ENCODE results near the gene SLC39A8.

SLC39A8 gene

GRCh38 chr4:102339018-102339417 is 6.3 kb downstream of the SLC39A8 start:
- DNase-seq (ENCODE audit: low read depth), result no peak

GRCh38 chr4:102338405-102338804 is 6.9 kb downstream of the SLC39A8 start:
- no peak overlapping the region for H3K4me3 ChIP-seq (replicated peaks; ENCODE audit: low read depth, low read length)
- no peak for TF ChIP-seq CTCF (IDR thresholded peaks at IDR 0.05; ENCODE audit: low read length, missing control alignments)
- no peak for DNase-seq (ENCODE audit: low read depth)

More at GRCh38 chr4:102339018-102339417, 6.3 kb downstream of the SLC39A8 start:
- TF ChIP-seq CTCF (IDR thresholded peaks at IDR 0.05; ENCODE audit: low read length, missing control alignments), result no peak
- H3K4me3 ChIP-seq (replicated peaks; ENCODE audit: low read depth, low read length), result no peak overlapping the region

DNA sequence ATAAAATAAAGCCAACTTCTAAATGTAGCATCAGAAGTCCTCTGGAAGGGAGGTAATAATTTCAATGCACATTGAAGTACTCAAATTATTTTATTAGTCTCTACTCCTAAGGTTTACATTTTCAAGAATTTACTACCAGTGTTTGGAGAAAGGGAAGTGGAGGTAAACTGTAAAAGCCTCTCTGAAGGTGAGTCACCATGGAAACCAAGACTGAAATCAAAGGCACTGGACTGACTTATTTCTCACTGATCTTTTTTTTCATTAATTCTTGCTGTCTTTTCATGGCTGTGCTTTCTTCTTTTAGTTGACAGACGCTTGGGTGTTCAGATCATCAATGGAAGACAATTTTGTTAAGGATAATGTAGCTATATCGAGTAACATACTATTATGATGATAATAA is 9.7 kb downstream of the SLC39A8 start:
- TF ChIP-seq CTCF (IDR thresholded peaks at IDR 0.05; ENCODE audit: low read length, missing control alignments), result no peak
- H3K4me3 ChIP-seq (replicated peaks; ENCODE audit: low read depth, low read length), result no peak overlapping the region
- no peak for DNase-seq (ENCODE audit: low read depth)

DNA sequence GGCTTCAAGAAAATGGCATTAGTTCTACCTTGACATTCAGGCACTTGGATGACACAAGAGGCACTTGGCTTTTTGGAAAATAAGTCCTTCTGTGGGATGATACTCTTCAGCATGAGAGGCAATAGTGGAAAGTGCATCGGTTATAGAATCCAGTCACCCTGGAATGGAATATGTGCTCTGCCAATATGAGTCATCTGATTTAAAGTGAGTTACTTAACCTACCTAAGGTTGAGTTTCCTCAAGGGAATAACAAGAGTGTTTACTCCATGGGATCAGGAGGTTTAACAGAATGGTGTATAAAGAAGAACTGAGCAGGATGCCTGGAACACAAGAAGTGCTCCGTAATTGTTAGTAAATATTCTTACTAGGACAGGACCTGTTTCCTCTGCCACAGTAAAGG is 10.7 kb downstream of the SLC39A8 start:
- no peak overlapping the region for H3K4me3 ChIP-seq (replicated peaks; ENCODE audit: low read depth, low read length)
- no peak for DNase-seq (ENCODE audit: low read depth)
- TF ChIP-seq CTCF (IDR thresholded peaks at IDR 0.05; ENCODE audit: low read length, missing control alignments), result no peak

GRCh38 chr4:102333787-102334186 is 11.5 kb downstream of the SLC39A8 start:
- no peak overlapping the region for H3K4me3 ChIP-seq (replicated peaks; ENCODE audit: low read depth, low read length)
- TF ChIP-seq CTCF (IDR thresholded peaks at IDR 0.05; ENCODE audit: low read length, missing control alignments), result no peak
- no peak for DNase-seq (ENCODE audit: low read depth)

- TF ChIP-seq CTCF (IDR thresholded peaks at IDR 0.05; ENCODE audit: low read length, missing control alignments), result no peak
- peak; percentile 80 for DNase-seq (ENCODE audit: low read depth)
Measured at GRCh38 chr4:102328045-102328444, 17.2 kb downstream of the SLC39A8 start.

GRCh38 chr4:102326951-102327350 is 18.3 kb downstream of the SLC39A8 start:
- H3K4me3 ChIP-seq (replicated peaks; ENCODE audit: low read depth, low read length), result no peak overlapping the region
- TF ChIP-seq CTCF (IDR thresholded peaks at IDR 0.05; ENCODE audit: low read length, missing control alignments), result no peak
- no peak for DNase-seq (ENCODE audit: low read depth)

More at GRCh38 chr4:102328045-102328444, 17.2 kb downstream of the SLC39A8 start:
- H3K4me3 ChIP-seq (replicated peaks; ENCODE audit: low read depth, low read length), result no peak overlapping the region
